Cardiac fibroblast (primary cell): ENCODE data around the gene CLSTN2.
A peak's percentile ranks its signal among the peaks of the same experiment; 100 is the strongest.

Experiments used
- DNase-seq, 2 donors: peaks; one replicate each; pipeline versions ENCODE4 v3.0.0 to v3.0.0-alpha.2; 2010; ENCODE audit warnings: low read depth in 2 of 2
- H3K4me3 ChIP-seq, 2 donors: replicated peaks in 1 of 2; 1 replicate in 1 of 2; 2 replicates in 1 of 2; pipeline ENCODE4 v1.5.1; 2011; ENCODE audit warnings: low read depth in 2 of 2, low read length in 2 of 2, mild to moderate bottlenecking in 2 of 2, moderate library complexity in 1 of 2
- TF ChIP-seq, protein P1 (sequence below): IDR thresholded peaks from one replicate; pipeline ENCODE4 v1.5.1; 2011; ENCODE audit warnings: low read depth, mild to moderate bottlenecking, low read length, inconsistent platforms

CLSTN2 gene

DNA sequence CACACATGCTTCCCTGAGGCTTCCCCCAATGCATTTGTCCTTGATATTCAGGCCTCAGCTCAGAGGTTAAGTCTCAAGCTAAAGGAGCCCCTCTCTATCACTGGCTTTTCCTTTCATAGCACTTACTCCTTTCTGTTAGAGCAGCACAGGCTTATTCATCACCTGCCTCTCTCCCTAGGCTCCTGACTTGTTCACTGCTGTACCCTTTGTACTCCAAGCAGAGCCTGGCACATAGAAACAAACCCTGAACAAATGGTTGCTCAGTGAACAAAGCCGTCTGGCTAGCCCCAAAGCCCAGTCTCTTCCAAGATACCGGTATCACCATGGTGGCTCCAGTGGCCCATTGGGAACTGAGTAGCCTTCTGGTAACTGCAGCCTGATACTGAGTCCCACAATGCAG is 511.7 kb downstream of the CLSTN2 start:
- DNase-seq: no peak
- TF ChIP-seq, protein P1, sequence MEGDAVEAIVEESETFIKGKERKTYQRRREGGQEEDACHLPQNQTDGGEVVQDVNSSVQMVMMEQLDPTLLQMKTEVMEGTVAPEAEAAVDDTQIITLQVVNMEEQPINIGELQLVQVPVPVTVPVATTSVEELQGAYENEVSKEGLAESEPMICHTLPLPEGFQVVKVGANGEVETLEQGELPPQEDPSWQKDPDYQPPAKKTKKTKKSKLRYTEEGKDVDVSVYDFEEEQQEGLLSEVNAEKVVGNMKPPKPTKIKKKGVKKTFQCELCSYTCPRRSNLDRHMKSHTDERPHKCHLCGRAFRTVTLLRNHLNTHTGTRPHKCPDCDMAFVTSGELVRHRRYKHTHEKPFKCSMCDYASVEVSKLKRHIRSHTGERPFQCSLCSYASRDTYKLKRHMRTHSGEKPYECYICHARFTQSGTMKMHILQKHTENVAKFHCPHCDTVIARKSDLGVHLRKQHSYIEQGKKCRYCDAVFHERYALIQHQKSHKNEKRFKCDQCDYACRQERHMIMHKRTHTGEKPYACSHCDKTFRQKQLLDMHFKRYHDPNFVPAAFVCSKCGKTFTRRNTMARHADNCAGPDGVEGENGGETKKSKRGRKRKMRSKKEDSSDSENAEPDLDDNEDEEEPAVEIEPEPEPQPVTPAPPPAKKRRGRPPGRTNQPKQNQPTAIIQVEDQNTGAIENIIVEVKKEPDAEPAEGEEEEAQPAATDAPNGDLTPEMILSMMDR: no peak
- no peak overlapping the region for H3K4me3 ChIP-seq

DNA sequence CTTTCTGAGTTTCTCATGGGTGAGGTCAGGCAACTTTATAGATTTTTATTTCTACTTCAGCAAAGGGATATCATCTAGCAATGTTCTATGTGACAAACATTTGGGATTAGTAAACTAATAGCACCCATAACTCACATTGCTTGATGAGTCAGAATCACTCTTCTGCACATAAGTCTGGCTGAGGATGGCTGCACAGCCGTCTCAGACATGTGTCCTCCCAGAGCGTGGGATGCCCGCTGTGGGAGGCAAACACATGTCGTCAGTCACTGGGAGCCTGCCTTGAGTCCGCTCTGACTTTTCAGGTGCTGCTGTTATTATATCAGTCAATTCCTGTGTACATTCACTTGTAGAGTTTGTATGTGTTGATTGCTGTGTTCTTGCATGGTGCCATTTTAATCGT is 512.2 kb downstream of the CLSTN2 start:
- peak in 1 of 2 donors; percentile 12 for DNase-seq
- TF ChIP-seq, protein P1: no peak
- H3K4me3 ChIP-seq: no peak overlapping the region

DNA sequence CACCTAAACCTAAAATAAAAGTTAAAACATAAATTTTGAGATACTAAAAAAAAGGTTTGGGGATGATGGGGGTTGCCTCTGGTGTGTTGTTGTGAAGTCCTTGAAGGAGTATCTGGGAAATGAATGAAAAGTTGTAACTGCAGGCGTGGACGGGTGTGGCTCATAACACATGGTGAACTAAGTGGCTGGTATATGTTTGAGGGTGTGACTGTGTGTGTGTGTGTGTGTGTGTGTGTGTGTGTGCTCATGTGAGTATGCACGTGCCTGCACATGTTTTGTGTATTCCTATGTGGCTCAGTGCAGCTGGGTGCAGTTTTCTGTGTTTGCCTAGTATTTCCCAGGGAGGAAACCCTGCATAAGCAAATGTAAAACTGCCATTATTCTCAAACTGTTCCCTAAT is 513.0 kb downstream of the CLSTN2 start:
- no peak for DNase-seq
- H3K4me3 ChIP-seq: no peak overlapping the region
- TF ChIP-seq, protein P1: no peak

DNA sequence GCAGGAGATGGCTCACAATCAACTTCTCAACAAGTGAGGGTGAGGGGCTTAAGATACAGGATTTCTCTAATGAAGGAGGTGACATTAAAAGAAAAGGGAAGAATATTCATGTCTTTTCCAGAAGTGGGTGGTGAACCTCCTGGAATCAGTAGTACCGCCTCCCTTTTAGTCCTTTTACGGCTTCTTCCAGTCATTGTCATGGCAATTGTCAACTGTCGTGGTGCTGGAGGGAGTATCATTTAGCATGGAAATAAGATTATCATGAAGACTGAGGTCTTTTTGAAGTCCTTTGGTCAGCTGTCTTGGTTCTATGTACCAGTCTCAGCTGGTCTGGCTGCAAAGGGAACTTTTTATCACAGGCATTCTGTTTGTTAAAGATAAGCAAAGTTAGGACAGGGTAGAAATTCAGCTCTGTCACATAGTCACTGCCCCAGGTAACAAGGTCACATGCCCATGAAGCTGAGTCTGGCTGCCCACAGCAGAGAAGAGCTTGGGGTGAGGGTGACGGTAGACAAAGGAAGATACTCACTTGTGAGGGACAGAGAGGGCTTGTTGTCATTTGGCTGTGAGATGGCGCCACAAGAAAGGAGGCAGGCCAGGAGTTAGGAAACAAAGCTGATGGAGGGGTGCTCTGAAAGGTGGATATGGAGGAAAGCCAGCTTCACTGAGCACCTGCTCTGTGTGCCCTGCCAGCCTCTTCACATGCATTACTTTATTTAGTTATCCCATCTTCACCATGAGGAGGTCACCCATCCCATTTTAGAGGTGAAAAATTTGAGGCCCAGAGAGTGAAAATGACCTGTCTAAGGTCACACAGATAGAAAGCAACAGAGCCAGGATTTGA is 514.6 kb downstream of the CLSTN2 start:
- TF ChIP-seq, protein P1: no peak
- no peak for DNase-seq
- H3K4me3 ChIP-seq: no peak overlapping the region

DNA sequence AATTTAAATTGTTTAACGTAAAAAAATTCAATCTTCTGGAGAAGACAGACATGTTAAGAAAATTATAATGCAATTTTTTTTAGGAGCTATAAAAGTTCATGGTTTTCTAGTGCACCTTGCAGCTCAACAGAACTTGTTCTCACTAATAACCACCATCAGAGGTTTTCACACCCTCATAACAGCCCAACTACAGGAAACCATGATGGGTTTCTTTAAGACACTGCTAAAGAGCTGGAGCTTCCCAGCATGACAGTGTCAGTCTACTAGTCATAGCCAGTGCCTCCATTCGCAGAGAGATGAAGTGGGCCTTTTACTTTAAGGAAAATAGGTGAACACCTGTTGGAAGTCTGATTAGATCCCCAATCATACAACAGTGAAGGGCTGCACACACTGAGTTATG is 518.8 kb downstream of the CLSTN2 start:
- H3K4me3 ChIP-seq: no peak overlapping the region
- DNase-seq: no peak
- TF ChIP-seq, protein P1: no peak

DNA sequence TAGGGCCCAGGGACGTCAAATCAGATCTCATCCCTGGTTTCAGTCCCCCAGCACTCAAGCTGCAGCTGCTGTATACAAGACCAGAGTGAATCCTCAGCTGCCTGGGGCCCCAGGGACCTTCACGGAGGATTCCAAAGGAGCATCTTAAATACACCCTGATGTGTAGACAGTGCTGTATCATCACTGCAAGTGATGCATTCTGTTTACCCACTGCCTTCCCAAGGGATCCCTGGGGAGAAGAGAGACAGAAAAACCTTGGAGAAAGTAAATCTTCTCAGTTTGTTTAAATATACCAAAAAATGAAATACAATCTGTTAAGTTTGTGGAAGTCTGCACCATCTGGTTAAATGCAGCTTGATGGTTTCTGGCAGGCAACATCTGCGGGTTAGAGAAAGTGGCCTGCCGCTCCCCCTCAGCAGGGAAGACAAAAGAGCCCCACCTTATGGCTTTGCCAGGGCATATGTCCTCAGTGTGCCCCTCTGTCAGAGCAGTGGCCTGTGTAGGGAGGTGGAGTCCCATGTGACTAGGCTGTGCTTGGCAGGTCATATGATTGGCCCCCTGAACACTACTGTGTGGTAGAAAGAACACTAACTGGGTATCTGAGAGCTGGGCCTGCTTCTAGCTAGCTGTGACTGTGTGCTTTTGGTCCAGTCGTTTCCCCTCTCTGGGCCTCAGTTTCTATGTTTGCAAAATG is 520.7 kb downstream of the CLSTN2 start:
- TF ChIP-seq, protein P1: no peak
- H3K4me3 ChIP-seq: no peak overlapping the region
- DNase-seq: peak in 1 of 2 donors; percentile 29
